ENCODE results near the gene DEPDC4. TPM values are rescaled to one million over a fixed set of nuclear protein-coding genes. Genes with fewer than 3 reads are reported as not detected.

The DEPDC4 gene
- total RNA-seq, 1 donor from 2014 or later: not detected

DNA sequence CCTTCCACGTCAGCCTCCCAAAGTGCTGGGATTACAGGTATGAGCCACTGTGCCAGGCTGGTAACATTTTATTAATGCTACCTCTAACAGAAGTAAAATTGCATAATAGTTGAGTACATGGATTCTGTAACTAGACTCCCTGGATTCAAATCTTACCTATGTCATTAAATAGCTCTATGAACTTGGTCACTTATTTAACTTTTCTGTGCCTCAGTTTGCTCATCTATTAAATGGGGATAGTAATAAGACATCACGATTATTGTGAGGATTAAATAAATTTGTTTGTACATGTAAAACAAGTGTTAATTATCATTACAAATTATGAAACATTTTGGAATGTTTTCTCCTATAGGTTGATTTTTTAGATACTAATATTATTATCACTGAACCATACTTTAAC lies 59.6 kb downstream of the DEPDC4 start:
- TF ChIP-seq, protein P1, sequence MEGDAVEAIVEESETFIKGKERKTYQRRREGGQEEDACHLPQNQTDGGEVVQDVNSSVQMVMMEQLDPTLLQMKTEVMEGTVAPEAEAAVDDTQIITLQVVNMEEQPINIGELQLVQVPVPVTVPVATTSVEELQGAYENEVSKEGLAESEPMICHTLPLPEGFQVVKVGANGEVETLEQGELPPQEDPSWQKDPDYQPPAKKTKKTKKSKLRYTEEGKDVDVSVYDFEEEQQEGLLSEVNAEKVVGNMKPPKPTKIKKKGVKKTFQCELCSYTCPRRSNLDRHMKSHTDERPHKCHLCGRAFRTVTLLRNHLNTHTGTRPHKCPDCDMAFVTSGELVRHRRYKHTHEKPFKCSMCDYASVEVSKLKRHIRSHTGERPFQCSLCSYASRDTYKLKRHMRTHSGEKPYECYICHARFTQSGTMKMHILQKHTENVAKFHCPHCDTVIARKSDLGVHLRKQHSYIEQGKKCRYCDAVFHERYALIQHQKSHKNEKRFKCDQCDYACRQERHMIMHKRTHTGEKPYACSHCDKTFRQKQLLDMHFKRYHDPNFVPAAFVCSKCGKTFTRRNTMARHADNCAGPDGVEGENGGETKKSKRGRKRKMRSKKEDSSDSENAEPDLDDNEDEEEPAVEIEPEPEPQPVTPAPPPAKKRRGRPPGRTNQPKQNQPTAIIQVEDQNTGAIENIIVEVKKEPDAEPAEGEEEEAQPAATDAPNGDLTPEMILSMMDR (IDR thresholded peaks at IDR 0.05): no peak
- TF ChIP-seq POLR2A (IDR thresholded peaks at IDR 0.05) (no peak), POLR2AphosphoS5 (IDR thresholded peaks at IDR 0.05; ENCODE audit: insufficient read depth in 1 of 2, low read depth in 1 of 2) (no peak)
- peaks cover 3% of the 10 kb centered on the region for H3K4me1 ChIP-seq

DNA sequence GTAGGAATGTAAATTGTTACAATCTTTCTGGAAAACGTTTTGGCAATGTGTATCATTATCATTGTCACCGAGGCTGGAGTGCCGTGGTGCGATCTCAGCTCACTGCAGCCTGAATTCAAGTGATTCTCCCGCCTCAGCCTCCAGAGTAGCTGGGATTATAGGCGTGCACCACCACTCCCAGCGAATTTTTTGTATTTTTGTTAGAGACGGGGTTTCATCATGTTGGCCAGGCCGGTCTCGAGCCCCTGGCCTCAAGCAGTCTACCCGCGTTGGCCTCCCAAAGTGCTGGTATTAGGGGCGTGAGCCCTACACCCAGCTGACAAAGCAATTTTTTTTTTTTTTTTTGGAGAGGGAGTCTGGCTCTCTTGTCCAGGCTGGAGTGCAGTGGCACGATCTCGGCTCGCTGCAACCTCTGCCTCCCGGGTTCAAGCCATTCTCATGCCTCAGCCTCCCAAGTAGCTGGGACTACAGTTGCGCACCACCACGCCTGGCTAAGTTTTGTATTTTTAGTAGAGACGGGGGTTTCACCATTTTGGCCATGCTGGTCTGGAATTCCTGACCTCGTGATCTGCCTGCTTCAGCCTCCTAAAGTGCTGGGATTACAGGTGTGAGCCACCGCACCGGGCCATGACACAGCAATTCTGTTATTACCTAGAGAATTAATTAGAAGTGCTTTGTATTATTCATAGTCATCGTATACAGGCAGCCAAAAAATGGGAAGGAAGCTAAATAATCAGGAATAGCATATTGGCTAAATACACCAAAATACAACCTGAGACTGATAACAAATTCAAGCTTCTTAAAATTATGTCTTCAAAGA lies 65.1 kb downstream of the DEPDC4 start:
- Histone ChIP-seq H3K27me3 (no peaks in the 10 kb centered on the region), H3K4me1 (peaks cover 23% of the 10 kb centered on the region), H3K36me3 (peaks cover 0 to 10% of the 10 kb centered on the region in 2 donors), H3K9me3 (no peaks in the 10 kb centered on the region), H3K4me3 (peak overlapping the region; percentile 70 to 87), H3K27ac (no peak overlapping the region)
- TF ChIP-seq POLR2A (IDR thresholded peaks at IDR 0.05) (no peak), POLR2AphosphoS5 (IDR thresholded peaks at IDR 0.05; ENCODE audit: insufficient read depth in 1 of 2, low read depth in 1 of 2) (no peak)
- TF ChIP-seq, protein P1 (IDR thresholded peaks at IDR 0.05): no peak
- intact Hi-C loops (cut with DNase I): no loop called here
- no peak for DNase-seq (ENCODE audit: extremely low spot score in 2 of 2)

More for the DNA sequence above, 59.6 kb downstream of the DEPDC4 start:
- intact Hi-C loops (cut with DNase I): no loop called here
- H3K4me3 ChIP-seq: no peak overlapping the region
- no peak overlapping the region for H3K27ac ChIP-seq
- peaks cover 0 to 60% of the 10 kb centered on the region in 2 donors for H3K36me3 ChIP-seq
- H3K9me3 ChIP-seq: no peaks in the 10 kb centered on the region
- no peaks in the 10 kb centered on the region for H3K27me3 ChIP-seq
- DNase-seq (ENCODE audit: extremely low spot score in 2 of 2): no peak

DNA sequence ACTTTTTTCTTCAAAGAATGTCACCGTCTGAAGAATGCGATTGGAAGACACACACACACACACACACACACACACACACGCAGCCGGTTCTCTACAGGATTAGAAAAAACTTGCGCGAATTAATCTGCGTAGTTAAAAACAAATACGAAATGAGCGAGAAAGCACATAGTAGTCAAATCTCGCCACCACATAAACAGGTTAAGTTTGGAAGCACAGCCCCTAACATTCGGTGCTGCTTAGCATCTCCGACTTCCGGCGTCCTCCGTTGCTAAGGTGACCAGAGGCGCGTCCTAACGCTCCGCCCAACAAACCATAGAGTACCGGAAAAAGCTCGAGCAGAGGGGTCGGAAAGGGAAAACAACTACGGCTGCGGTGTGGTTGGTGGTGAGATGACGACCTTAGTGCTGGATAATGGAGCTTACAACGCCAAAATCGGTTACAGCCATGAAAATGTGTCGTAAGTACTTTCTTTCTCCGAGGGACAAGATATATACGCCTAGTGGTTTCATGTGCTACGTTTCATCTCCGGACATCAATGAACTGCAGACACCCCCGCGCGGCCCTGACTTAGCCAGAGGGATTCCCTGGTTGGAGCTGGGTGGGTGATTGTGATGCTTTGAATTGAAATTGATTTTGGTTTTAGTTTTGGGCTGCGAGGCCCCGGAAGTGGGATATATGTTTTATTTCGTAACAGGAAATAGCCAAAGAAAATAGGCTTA lies 66.3 kb downstream of the DEPDC4 start, which contains the start of gene ACTR6:
ACTR6 (plus strand) TSS at position 353 of the 719 bp plus-strand sequence; CDS start at position 390, 37 bp downstream.
- peaks cover 23% of the 10 kb centered on the region for H3K4me1 ChIP-seq
- peak in 1 of 2 donors; percentile 94 for DNase-seq (ENCODE audit: extremely low spot score in 2 of 2)
- intact Hi-C loops (cut with DNase I): no loop called here
- H3K27me3 ChIP-seq: no peaks in the 10 kb centered on the region
- H3K4me3 ChIP-seq: peak within 1 kb of the TSS; percentile 70 to 87
- H3K27ac ChIP-seq: peak within 1 kb of the TSS; percentile 72
- H3K36me3 ChIP-seq: no peaks in the 10 kb centered on the region
- TF ChIP-seq, protein P1 (IDR thresholded peaks at IDR 0.05): peak in 2 of 3 experiments; percentile 5 to 25
- peak in 1 of 2 donors; percentile 87 for TF ChIP-seq POLR2AphosphoS5 (IDR thresholded peaks at IDR 0.05; ENCODE audit: insufficient read depth in 1 of 2, low read depth in 1 of 2)
- no peak for TF ChIP-seq POLR2A (IDR thresholded peaks at IDR 0.05)
- H3K9me3 ChIP-seq: no peaks in the 10 kb centered on the region

DNA sequence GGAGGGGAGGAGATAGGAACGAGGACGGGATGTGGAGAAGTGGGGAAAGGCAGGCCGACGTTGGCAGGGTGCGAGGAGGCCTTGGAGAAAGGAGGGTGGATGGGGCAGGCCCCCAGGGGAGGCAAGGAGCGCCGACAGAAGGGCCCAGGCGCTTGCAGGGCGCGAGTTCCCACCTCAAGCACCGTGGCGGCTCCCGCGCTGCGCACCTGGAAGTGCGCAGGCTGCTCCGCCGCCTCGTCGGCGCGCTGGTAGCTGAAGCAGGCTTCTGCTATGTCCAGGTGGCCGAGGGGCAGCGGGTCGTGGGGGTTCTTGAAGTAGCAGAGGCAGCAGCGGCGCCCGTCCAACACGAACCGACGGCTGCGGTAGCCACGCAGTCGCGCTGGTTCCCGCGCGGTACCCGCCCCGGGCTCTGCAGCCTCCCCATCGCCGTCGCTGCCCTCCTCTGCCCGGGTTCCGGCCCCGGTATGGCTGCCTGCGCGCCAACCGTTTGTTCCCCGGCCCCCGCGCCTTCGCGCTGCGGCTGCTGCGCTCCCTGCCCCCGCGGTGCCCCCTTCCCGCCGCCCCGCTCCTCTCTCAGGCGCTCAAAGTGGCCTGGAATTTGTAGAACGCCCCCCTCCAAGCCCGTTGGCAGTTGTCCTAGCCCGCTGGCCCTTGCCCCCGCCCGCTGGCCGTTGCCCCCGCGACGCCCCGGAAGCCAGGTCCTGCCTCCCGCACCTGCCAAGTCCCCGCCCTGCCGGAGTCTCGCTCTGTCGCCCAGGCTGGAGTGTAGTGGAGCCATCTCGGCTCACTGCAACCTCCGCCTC lies 67.3 kb downstream of the DEPDC4 start:
- Histone ChIP-seq H3K27me3 (no peaks in the 10 kb centered on the region), H3K36me3 (no peaks in the 10 kb centered on the region), H3K4me3 (peak overlapping the region; percentile 70 to 87), H3K4me1 (peaks cover 23% of the 10 kb centered on the region), H3K9me3 (no peaks in the 10 kb centered on the region), H3K27ac (peak overlapping the region; percentile 72)
- intact Hi-C loops (cut with DNase I): no loop called here
- no peak for DNase-seq (ENCODE audit: extremely low spot score in 2 of 2)
- TF ChIP-seq POLR2A (IDR thresholded peaks at IDR 0.05) (no peak), POLR2AphosphoS5 (IDR thresholded peaks at IDR 0.05; ENCODE audit: insufficient read depth in 1 of 2, low read depth in 1 of 2) (no peak)
- TF ChIP-seq, protein P1 (IDR thresholded peaks at IDR 0.05): no peak
